B cell (primary cell): ENCODE data around the gene HNRNPC.

Source experiments
- CTCF ChIP-seq: fragments of 200-600 bp; IDR thresholded peaks from one replicate; pipeline ENCODE4 v1.8.0; 2022; ENCODE audit warnings: antibody characterized with exemption, mild to moderate bottlenecking
- EZH2 ChIP-seq: IDR thresholded peaks from 2 replicates; pipeline ENCODE4 v1.6.1; 2012; ENCODE audit warnings: borderline replicate concordance, low read depth, mild to moderate bottlenecking, moderate library complexity, low read length; ENCODE audit not compliant: insufficient read depth, poor library complexity, severe bottlenecking

GRCh38 chr14:21251215-21251614 is 18.0 kb downstream of the HNRNPC start:
- TF ChIP-seq CTCF (no peak), EZH2 (no peak)
